ENCODE measurements around the gene POC1B.

The POC1B gene

GRCh38 chr12:89497005-89497404, 28.8 kb downstream of the POC1B start:
- no peak for DNase-seq (ENCODE audit: low read depth)

GRCh38 chr12:89494411-89495231, 31.2 kb downstream of the POC1B start:
- peak; percentile 8 for DNase-seq (ENCODE audit: low read depth)

GRCh38 chr12:89493670-89494302, 32.1 kb downstream of the POC1B start:
- no peak for DNase-seq (ENCODE audit: low read depth)

GRCh38 chr12:89492883-89493282, 33.0 kb downstream of the POC1B start:
- no peak for DNase-seq (ENCODE audit: low read depth)

- no peak for DNase-seq (ENCODE audit: low read depth)
Measured at GRCh38 chr12:89490922-89491321, 34.9 kb downstream of the POC1B start.

- no peak for DNase-seq (ENCODE audit: low read depth)
Measured at GRCh38 chr12:89486264-89486663, 39.6 kb downstream of the POC1B start.

GRCh38 chr12:89484470-89484869, 41.4 kb downstream of the POC1B start:
- DNase-seq (ENCODE audit: low read depth) = no peak

GRCh38 chr12:89481213-89481914, 44.5 kb downstream of the POC1B start:
- no peak for DNase-seq (ENCODE audit: low read depth)

- no peak for DNase-seq (ENCODE audit: low read depth)
Measured at GRCh38 chr12:89479982-89480381, 45.9 kb downstream of the POC1B start.

GRCh38 chr12:89477633-89478279, 48.1 kb downstream of the POC1B start:
- DNase-seq (ENCODE audit: low read depth) = no peak

GRCh38 chr12:89476904-89477595, 48.8 kb downstream of the POC1B start:
- no peak for DNase-seq (ENCODE audit: low read depth)

GRCh38 chr12:89476232-89476631, 49.6 kb downstream of the POC1B start:
- no peak for DNase-seq (ENCODE audit: low read depth)

- DNase-seq (ENCODE audit: low read depth) = no peak
Measured at GRCh38 chr12:89475203-89475990, 50.5 kb downstream of the POC1B start.

- no peak for DNase-seq (ENCODE audit: low read depth)
Measured at GRCh38 chr12:89474615-89475014, 51.2 kb downstream of the POC1B start.

- no peak for DNase-seq (ENCODE audit: low read depth)
Measured at GRCh38 chr12:89472508-89472907, 53.3 kb downstream of the POC1B start.

GRCh38 chr12:89470741-89471509, 54.9 kb downstream of the POC1B start:
- DNase-seq (ENCODE audit: low read depth) = no peak

GRCh38 chr12:89469361-89469760, 56.5 kb downstream of the POC1B start:
- DNase-seq (ENCODE audit: low read depth) = peak; percentile 7

- no peak for DNase-seq (ENCODE audit: low read depth)
Measured at GRCh38 chr12:89468648-89469326, 57.1 kb downstream of the POC1B start.

GRCh38 chr12:89468017-89468416, 57.8 kb downstream of the POC1B start:
- DNase-seq (ENCODE audit: low read depth) = no peak

All from activated gamma-delta T cell treated with anti-CD3 and anti-CD28 coated beads, Interleukin-2, amount 50 U/mL, for 16 hours (primary cell).